HG02870 (cell line): Measurements from ENCODE around the gene GPR78.

ENCODE experiments used
- ATAC-seq: cut with Tn5 transposase; IDR thresholded peaks from one replicate; pipeline ENCODE4 v1.9.1; 2021; ENCODE audit warnings: mild to moderate bottlenecking, moderate library complexity; ENCODE audit not compliant: unreplicated experiment

The GPR78 gene

GRCh38 chr4:8598391-8599090 lies 18.3 kb downstream of the GPR78 start:
- no peak for ATAC-seq

GRCh38 chr4:8599091-8599460 lies 18.9 kb downstream of the GPR78 start:
- ATAC-seq: no peak

GRCh38 chr4:8599657-8600056 lies 19.5 kb downstream of the GPR78 start:
- ATAC-seq: no peak

GRCh38 chr4:8600266-8600665 lies 20.1 kb downstream of the GPR78 start:
- ATAC-seq: no peak

GRCh38 chr4:8600686-8601085 lies 20.5 kb downstream of the GPR78 start:
- ATAC-seq: no peak

GRCh38 chr4:8601086-8601485 lies 20.9 kb downstream of the GPR78 start:
- ATAC-seq: no peak

GRCh38 chr4:8601556-8601955 lies 21.4 kb downstream of the GPR78 start:
- ATAC-seq: no peak

- ATAC-seq: no peak
Observed at GRCh38 chr4:8602686-8603430, 22.7 kb downstream of the GPR78 start.

GRCh38 chr4:8603931-8604330 lies 23.7 kb downstream of the GPR78 start:
- no peak for ATAC-seq

GRCh38 chr4:8605289-8605688 lies 25.1 kb downstream of the GPR78 start:
- no peak for ATAC-seq

GRCh38 chr4:8606476-8606875 lies 26.3 kb downstream of the GPR78 start:
- no peak for ATAC-seq

GRCh38 chr4:8606966-8607365 lies 26.8 kb downstream of the GPR78 start:
- no peak for ATAC-seq

- ATAC-seq: no peak
Observed at GRCh38 chr4:8607603-8608481, 27.6 kb downstream of the GPR78 start.

- no peak for ATAC-seq
Observed at GRCh38 chr4:8608714-8609391, 28.7 kb downstream of the GPR78 start.

GRCh38 chr4:8609406-8609805 lies 29.2 kb downstream of the GPR78 start:
- ATAC-seq: no peak

GRCh38 chr4:8609824-8610350 lies 29.7 kb downstream of the GPR78 start:
- no peak for ATAC-seq

- ATAC-seq: no peak
Observed at GRCh38 chr4:8610858-8611616, 30.8 kb downstream of the GPR78 start.

GRCh38 chr4:8612646-8613045 lies 32.5 kb downstream of the GPR78 start:
- ATAC-seq: no peak

- no peak for ATAC-seq
Observed at GRCh38 chr4:8613421-8614364, 33.5 kb downstream of the GPR78 start.
